Forelimb muscle (tissue), 1 donor: ENCODE measurements around the gene EML1. TPM values are rescaled to one million over a fixed set of nuclear protein-coding genes. Genes with fewer than 3 reads are reported as not detected.

Source experiments
- DNase-seq: peaks from one replicate; pipeline ENCODE4 v3.0.0-alpha.2; 2013; ENCODE audit warnings: low read depth
- polyA plus RNA-seq: library from polyadenylated mRNA; unstranded; fragments of 120-200 nt; gene quantifications from one replicate; pipeline ENCODE4 v1.2.1, GENCODE V29; 2013; ENCODE audit not compliant: insufficient read length

EML1 gene
- polyA plus RNA-seq, 1 donor = 39.5 TPM

- DNase-seq = no peak
These were observed 197.3 kb downstream of the EML1 start for GRCh38 chr14:99990268-99991170.

GRCh38 chr14:99991331-99991730, 198.1 kb downstream of the EML1 start:
- DNase-seq = no peak

Other genes with a start within 250 kb of the EML1 start
- 3.9 TPM for gene CCDC85C, start 189.2 kb upstream of the EML1 start, polyA plus RNA-seq
- gene HHIPL1, start 148.3 kb upstream of the EML1 start, polyA plus RNA-seq = 1.8 TPM
- 4.7 TPM for gene CYP46A1, start 109.1 kb upstream of the EML1 start, polyA plus RNA-seq